Nephron progenitor cell (in vitro differentiated cells): ENCODE data around the gene ADGRV1.

Experiments used
- DNase-seq: peaks from one replicate; pipeline ENCODE4 v3.0.0; 2021
- H3K27ac Mint-ChIP-seq: 2 replicates; pipeline ENCODE4 v1.8.0; 2021; ENCODE audit warnings: mild to moderate bottlenecking, moderate library complexity, mixed read lengths
- H3K27me3 Mint-ChIP-seq: 2 replicates; pipeline ENCODE4 v1.8.0; 2021; ENCODE audit warnings: mild to moderate bottlenecking, low read depth, mixed read lengths; ENCODE audit not compliant: poor library complexity
- H3K36me3 Mint-ChIP-seq: 2 replicates; pipeline ENCODE4 v1.8.0; 2021; ENCODE audit warnings: low read depth, mixed read lengths
- H3K4me1 Mint-ChIP-seq: 2 replicates; pipeline ENCODE4 v1.8.0; 2021; ENCODE audit warnings: mixed read lengths
- H3K4me3 Mint-ChIP-seq: 2 replicates; pipeline ENCODE4 v1.8.0; 2021; ENCODE audit warnings: mild to moderate bottlenecking, moderate library complexity, mixed read lengths
- H3K9me3 Mint-ChIP-seq: 2 replicates; pipeline ENCODE4 v1.8.0; 2021; ENCODE audit warnings: mild to moderate bottlenecking, moderate library complexity, mixed read lengths
- CTCF ChIP-seq: fragments of 200-600 bp; sonication (generic); IDR thresholded peaks from 2 replicates; pipeline ENCODE4 v1.5.0; 2021; ENCODE audit warnings: antibody characterized with exemption

Gene ADGRV1

DNA sequence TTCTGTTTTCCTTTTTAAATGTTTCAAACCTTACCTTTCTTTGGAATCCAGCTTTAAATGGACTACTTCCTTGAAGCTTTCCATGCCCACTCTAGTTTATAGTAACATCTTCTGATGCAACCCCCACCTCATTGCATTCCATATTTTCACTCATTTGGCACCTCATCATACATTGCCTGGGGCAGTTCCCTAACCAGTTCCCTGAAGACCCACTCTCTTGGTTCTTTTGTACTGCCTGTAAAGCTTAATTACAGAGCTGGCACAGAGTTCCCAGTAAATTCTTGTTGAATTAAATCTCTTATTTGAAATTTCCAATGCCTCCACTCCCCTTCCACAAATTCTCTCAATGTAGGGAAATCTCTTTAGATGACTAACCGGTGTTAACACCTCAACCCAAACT lies 567.3 kb downstream of the ADGRV1 start:
- H3K4me3 Mint-ChIP-seq, result no peak overlapping the region
- H3K27me3 Mint-ChIP-seq, result no peaks in the 10 kb centered on the region
- H3K9me3 Mint-ChIP-seq, result no peaks in the 10 kb centered on the region
- no peak overlapping the region for H3K27ac Mint-ChIP-seq
- DNase-seq, result no peak
- TF ChIP-seq CTCF, result no peak
- H3K4me1 Mint-ChIP-seq, result peaks cover 15% of the 10 kb centered on the region
- no peaks in the 10 kb centered on the region for H3K36me3 Mint-ChIP-seq

DNA sequence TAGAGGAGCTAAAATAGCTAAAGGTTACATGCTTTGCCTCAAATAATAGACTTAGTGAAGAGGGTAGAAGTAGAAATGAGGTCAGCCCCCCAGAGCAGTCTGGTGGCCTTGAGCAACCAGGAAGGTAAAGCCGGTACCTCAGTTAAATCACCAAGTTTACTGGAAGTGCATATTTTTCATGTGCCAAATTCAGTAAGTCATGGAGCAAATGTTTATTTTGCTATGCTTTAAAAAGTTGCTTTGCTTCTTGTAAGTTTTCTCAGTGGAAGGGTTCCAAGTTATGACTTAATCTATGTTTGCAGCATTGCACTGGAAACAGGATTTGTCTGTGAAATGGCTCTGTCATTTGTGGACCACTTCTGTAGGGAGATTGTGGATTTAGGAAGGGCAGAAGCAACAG lies 567.9 kb downstream of the ADGRV1 start:
- H3K4me3 Mint-ChIP-seq, result no peak overlapping the region

DNA sequence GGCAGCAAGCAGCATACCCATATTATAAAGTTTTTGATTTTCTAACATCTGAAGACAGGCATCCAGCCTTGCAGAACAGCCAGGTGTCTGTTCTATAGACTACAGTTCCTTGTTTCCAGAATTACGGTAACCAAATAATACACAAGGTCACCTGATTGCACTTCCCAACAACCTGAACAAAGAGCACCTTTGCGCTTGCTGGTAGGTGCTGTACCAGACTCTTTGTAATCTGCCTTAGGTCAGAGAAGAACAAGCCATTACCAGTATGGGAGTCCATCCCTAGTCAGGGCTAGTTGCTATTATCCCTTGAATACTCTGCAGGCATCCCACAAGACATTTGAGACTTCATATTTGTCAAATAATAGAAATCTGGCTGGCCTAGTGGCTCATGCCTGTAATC lies 568.3 kb downstream of the ADGRV1 start:
- Mint-ChIP-seq H3K9me3 (no peaks in the 10 kb centered on the region), H3K4me3 (no peak overlapping the region), H3K27me3 (no peaks in the 10 kb centered on the region), H3K36me3 (no peaks in the 10 kb centered on the region), H3K4me1 (peaks cover 15% of the 10 kb centered on the region), H3K27ac (no peak overlapping the region)
- no peak for TF ChIP-seq CTCF
- DNase-seq, result no peak

More for the DNA sequence above, 567.9 kb downstream of the ADGRV1 start:
- H3K36me3 Mint-ChIP-seq, result no peaks in the 10 kb centered on the region
- H3K9me3 Mint-ChIP-seq, result no peaks in the 10 kb centered on the region
- no peaks in the 10 kb centered on the region for H3K27me3 Mint-ChIP-seq
- H3K27ac Mint-ChIP-seq, result no peak overlapping the region
- DNase-seq, result no peak
- no peak for TF ChIP-seq CTCF
- peaks cover 15% of the 10 kb centered on the region for H3K4me1 Mint-ChIP-seq

- DNase-seq, result no peak
- H3K27ac Mint-ChIP-seq, result peak overlapping the region; percentile 62
- H3K9me3 Mint-ChIP-seq, result no peaks in the 10 kb centered on the region
- H3K4me3 Mint-ChIP-seq, result no peak overlapping the region
- TF ChIP-seq CTCF, result no peak
- no peaks in the 10 kb centered on the region for H3K27me3 Mint-ChIP-seq
- H3K36me3 Mint-ChIP-seq, result no peaks in the 10 kb centered on the region
- H3K4me1 Mint-ChIP-seq, result peaks cover 11% of the 10 kb centered on the region
Measured at GRCh38 chr5:91127456-91128081, 569.0 kb downstream of the ADGRV1 start.

- Mint-ChIP-seq H3K4me3 (no peak overlapping the region), H3K9me3 (no peaks in the 10 kb centered on the region), H3K36me3 (no peaks in the 10 kb centered on the region), H3K4me1 (peaks cover 7% of the 10 kb centered on the region), H3K27ac (peak overlapping the region; percentile 31), H3K27me3 (no peaks in the 10 kb centered on the region)
- no peak for TF ChIP-seq CTCF
- DNase-seq, result no peak
Measured at GRCh38 chr5:91128604-91129003, 570.0 kb downstream of the ADGRV1 start.

DNA sequence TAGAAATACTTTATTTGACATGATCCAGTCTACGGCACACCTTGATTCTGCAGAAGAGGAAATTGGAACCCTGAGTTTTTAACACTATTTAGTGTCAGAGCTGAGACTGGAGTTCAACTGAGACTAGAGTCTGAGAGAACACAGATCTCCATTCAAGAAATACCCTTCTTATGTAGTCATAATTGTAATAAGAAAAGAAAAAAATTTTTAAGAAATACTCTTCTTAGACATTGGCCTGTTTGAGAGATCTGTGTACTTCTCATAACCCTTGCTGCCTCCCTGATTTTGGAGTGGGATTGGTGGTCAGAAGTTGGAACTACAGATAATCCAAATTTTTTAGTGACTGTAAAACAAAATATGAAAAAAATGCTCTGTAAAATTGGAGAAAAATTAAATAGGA lies 571.2 kb downstream of the ADGRV1 start:
- no peaks in the 10 kb centered on the region for H3K9me3 Mint-ChIP-seq
- no peaks in the 10 kb centered on the region for H3K27me3 Mint-ChIP-seq
- H3K4me1 Mint-ChIP-seq, result peaks cover 11% of the 10 kb centered on the region
- no peak overlapping the region for H3K27ac Mint-ChIP-seq
- no peaks in the 10 kb centered on the region for H3K36me3 Mint-ChIP-seq
- no peak for TF ChIP-seq CTCF
- no peak overlapping the region for H3K4me3 Mint-ChIP-seq
- no peak for DNase-seq
